Hepatocyte (in vitro differentiated cells): ENCODE measurements around the gene SCUBE2. TPM values are rescaled to one million over a fixed set of nuclear protein-coding genes. Genes with fewer than 3 reads are reported as not detected.
"Not testable (repeated sequence)": the region's sequence is repeated elsewhere in the genome, so short reads cannot be mapped to it uniquely, and the experiment has no call there.

Experiments used
- DNase-seq: peaks from one replicate; pipeline ENCODE4 v3.0.0-alpha.2; 2016; ENCODE audit warnings: low spot score
- H2AFZ ChIP-seq: fragments of 200-600 bp; sonication (generic); 2 replicates; pipeline ENCODE4 v1.6.0; 2016; ENCODE audit warnings: antibody characterized with exemption, mild to moderate bottlenecking
- H3K27ac ChIP-seq: fragments of 200-600 bp; sonication (generic); 2 replicates; pipeline ENCODE4 v1.5.1; 2016; ENCODE audit warnings: mild to moderate bottlenecking
- H3K27me3 ChIP-seq: fragments of 200-600 bp; sonication (generic); 2 replicates; pipeline ENCODE4 v1.6.1; 2016
- H3K36me3 ChIP-seq: fragments of 200-600 bp; sonication (generic); replicated peaks from 2 replicates; pipeline ENCODE4 v1.5.1; 2016; ENCODE audit warnings: low read depth; ENCODE audit not compliant: insufficient read depth
- H3K4me1 ChIP-seq: fragments of 200-600 bp; sonication (generic); 2 replicates; pipeline ENCODE4 v1.5.1; 2016; ENCODE audit warnings: mild to moderate bottlenecking, moderate library complexity; ENCODE audit not compliant: insufficient read depth
- H3K4me2 ChIP-seq: fragments of 200-600 bp; sonication (generic); 2 replicates; pipeline ENCODE4 v1.6.0; 2016
- H3K4me3 ChIP-seq: fragments of 200-600 bp; sonication (generic); 2 replicates; pipeline ENCODE4 v1.5.1; 2016; ENCODE audit warnings: mild to moderate bottlenecking
- H3K79me2 ChIP-seq: fragments of 200-600 bp; sonication (generic); 2 replicates; pipeline ENCODE4 v1.6.0; 2017; ENCODE audit warnings: mild to moderate bottlenecking
- H3K9me2 ChIP-seq: fragments of 200-600 bp; sonication (generic); replicated peaks from 2 replicates; pipeline ENCODE4 v1.6.0; 2017; ENCODE audit warnings: mild to moderate bottlenecking; ENCODE audit not compliant: insufficient read depth
- H3K9me3 ChIP-seq: fragments of 200-600 bp; sonication (generic); 2 replicates; pipeline ENCODE4 v1.5.1; 2016; ENCODE audit warnings: low read depth, mild to moderate bottlenecking
- H4K20me1 ChIP-seq: fragments of 200-600 bp; sonication (generic); 2 replicates; pipeline ENCODE4 v1.6.0; 2016; ENCODE audit warnings: mild to moderate bottlenecking; ENCODE audit not compliant: insufficient read depth, poor library complexity, severe bottlenecking
- CTCF ChIP-seq: fragments of 200-600 bp; sonication (generic); IDR thresholded peaks from 2 replicates; pipeline ENCODE4 v1.5.1; 2016; ENCODE audit warnings: antibody characterized with exemption, mild to moderate bottlenecking; ENCODE audit not compliant: poor library complexity
- EZH2 ChIP-seq: fragments of 200-600 bp; sonication (generic); IDR thresholded peaks from 2 replicates; pipeline ENCODE4 v1.6.1; 2016; ENCODE audit warnings: antibody characterized with exemption, mild to moderate bottlenecking, borderline replicate concordance
- EZH2phosphoT487 ChIP-seq: fragments of 200-600 bp; sonication (generic); IDR thresholded peaks from one replicate; pipeline ENCODE4 v1.6.1; 2018; ENCODE audit warnings: antibody characterized with exemption, mild to moderate bottlenecking, low read depth, moderate library complexity; ENCODE audit not compliant: unreplicated experiment, severe bottlenecking
- WGBS: methylation state at CpG from one replicate; pipeline ENCODE4 v1.1.6; 2016; ENCODE audit warnings: low lambda C conversion rate; ENCODE audit errors: missing lambda C conversion rate; 5-methylcytosine and 5-hydroxymethylcytosine counted together
- polyA plus RNA-seq: library from polyadenylated mRNA; unstranded; fragments of >200 nt; fragmentation: Nextera tagmentation; extraction: Ambion mirVana; gene quantifications from 2 replicates; pipeline ENCODE4 v1.2.1, GENCODE V29; 2016
- total RNA-seq: library from RNA; depleted of rRNA; stranded (reverse); fragments of >200 nt; gene quantifications from 2 replicates; pipeline ENCODE4 v1.2.3, GENCODE V29; 2014

SCUBE2 gene
- total and polyA plus RNA-seq, 2 experiments from 2014 or later: 8.6 to 8.9 TPM

GRCh38 chr11:8980485-8980884, 110.9 kb downstream of the SCUBE2 start:
- Histone ChIP-seq H3K27me3 (no peaks in the 10 kb centered on the region), H3K79me2 (no peaks in the 10 kb centered on the region), H2AFZ (no peak overlapping the region), H3K27ac (no peak overlapping the region), H3K4me3 (no peak overlapping the region), H3K9me3 (no peaks in the 10 kb centered on the region), H3K4me2 (no peak overlapping the region), H4K20me1 (no peaks in the 10 kb centered on the region), H3K36me3 (no peaks in the 10 kb centered on the region), H3K9me2 (no peaks in the 10 kb centered on the region), H3K4me1 (no peaks in the 10 kb centered on the region)
- WGBS: 85% methylated on average over 3 of the region's 3 CpGs
- TF ChIP-seq EZH2 (no peak), EZH2phosphoT487 (no peak), CTCF (no peak)
- DNase-seq: no peak

- 95% methylated on average over 5 of the region's 7 CpGs for WGBS
- DNase-seq: not testable (repeated sequence)
These were observed 112.0 kb downstream of the SCUBE2 start for GRCh38 chr11:8979365-8979764.

GRCh38 chr11:8973121-8973520, 118.3 kb downstream of the SCUBE2 start:
- Histone ChIP-seq H3K4me1 (no peaks in the 10 kb centered on the region), H3K4me2 (no peak overlapping the region), H3K4me3 (no peak overlapping the region), H2AFZ (no peak overlapping the region), H3K36me3 (no peaks in the 10 kb centered on the region), H3K9me2 (no peaks in the 10 kb centered on the region), H3K27me3 (no peaks in the 10 kb centered on the region), H3K27ac (no peak overlapping the region), H4K20me1 (no peaks in the 10 kb centered on the region), H3K79me2 (no peaks in the 10 kb centered on the region), H3K9me3 (no peaks in the 10 kb centered on the region)
- no peak for TF ChIP-seq EZH2
- no peak for TF ChIP-seq EZH2phosphoT487
- TF ChIP-seq CTCF: no peak
- DNase-seq: no peak
- WGBS: 85% methylated on average over 3 of the region's 3 CpGs

More at GRCh38 chr11:8979365-8979764, 112.0 kb downstream of the SCUBE2 start:
- H2AFZ ChIP-seq, H3K27ac ChIP-seq, H3K36me3 ChIP-seq, H4K20me1 ChIP-seq, H3K9me2 ChIP-seq, H3K4me2 ChIP-seq, H3K4me3 ChIP-seq, H3K79me2 ChIP-seq, H3K4me1 ChIP-seq, H3K27me3 ChIP-seq, H3K9me3 ChIP-seq: not testable (repeated sequence)

- WGBS: 81% methylated on average over 1 of the region's 1 CpG
- Histone ChIP-seq H3K79me2 (no peaks in the 10 kb centered on the region), H3K9me3 (no peaks in the 10 kb centered on the region), H4K20me1 (no peaks in the 10 kb centered on the region), H3K27ac (no peak overlapping the region), H2AFZ (no peak overlapping the region), H3K4me3 (no peak overlapping the region), H3K36me3 (no peaks in the 10 kb centered on the region), H3K9me2 (no peaks in the 10 kb centered on the region), H3K4me2 (no peak overlapping the region), H3K27me3 (no peaks in the 10 kb centered on the region), H3K4me1 (no peaks in the 10 kb centered on the region)
- no peak for DNase-seq
- no peak for TF ChIP-seq EZH2phosphoT487
- no peak for TF ChIP-seq EZH2
- no peak for TF ChIP-seq CTCF
These were observed 119.5 kb downstream of the SCUBE2 start for GRCh38 chr11:8971924-8972316.
